NCI-H526 treated with DMSO at 0.1 percent for 48 hours (cell line): ENCODE data around the gene LSR.

Experiments
- DNase-seq: peaks from one replicate; lab custom pipeline; 2025; lab: John Stamatoyannopoulos, UW

Gene LSR

GRCh38 chr19:35302446-35302845 is 53.6 kb downstream of the LSR start:
- no peak for DNase-seq

GRCh38 chr19:35303357-35303915 is 54.6 kb downstream of the LSR start:
- DNase-seq, result no peak

GRCh38 chr19:35304036-35304435 is 55.2 kb downstream of the LSR start:
- no peak for DNase-seq

DNA sequence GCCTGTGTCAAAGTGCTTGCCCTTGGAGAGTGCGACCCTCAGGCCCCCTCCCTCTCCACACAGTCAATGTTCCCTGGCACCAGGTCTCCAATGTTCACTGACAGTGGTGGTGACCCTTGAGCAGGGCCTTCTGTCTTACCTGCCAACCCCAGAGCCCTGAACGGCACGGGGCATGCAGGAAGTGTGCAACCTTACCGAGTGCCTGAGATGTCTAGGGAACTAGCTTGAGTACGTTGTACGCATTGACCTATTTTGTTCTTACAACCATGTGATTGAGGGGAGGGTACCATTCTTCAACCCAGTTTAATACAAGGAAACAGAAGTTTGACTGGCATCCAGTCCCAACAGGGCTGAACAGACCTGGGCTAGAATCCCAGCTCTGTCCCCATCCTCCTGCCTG is 56.4 kb downstream of the LSR start:
- no peak for DNase-seq

- peak; percentile 15 for DNase-seq
Measured at GRCh38 chr19:35306473-35307246, 57.9 kb downstream of the LSR start.

GRCh38 chr19:35307931-35308330 is 59.1 kb downstream of the LSR start:
- DNase-seq, result no peak

GRCh38 chr19:35308910-35309309 is 60.1 kb downstream of the LSR start:
- no peak for DNase-seq

- no peak for DNase-seq
Measured at GRCh38 chr19:35309481-35310279, 60.9 kb downstream of the LSR start.

DNA sequence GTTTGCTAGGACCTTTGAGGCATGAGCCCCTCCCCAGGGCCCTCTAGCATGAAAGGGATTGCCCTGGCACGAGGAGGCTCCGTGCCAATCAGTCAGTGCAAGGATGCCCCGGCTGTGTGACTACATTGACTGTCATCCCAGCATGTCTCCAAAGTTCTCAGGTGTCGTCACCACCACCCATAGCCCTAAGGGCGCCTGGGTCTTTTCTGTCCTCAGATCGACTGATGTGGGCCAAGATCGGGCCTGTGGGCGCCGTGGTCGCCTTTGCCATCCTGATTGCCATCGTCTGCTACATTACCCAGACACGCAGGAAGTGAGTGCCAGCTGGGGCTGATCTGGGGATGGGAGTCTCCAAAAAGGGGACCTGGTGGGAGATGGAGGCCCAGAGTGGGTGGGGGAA is 61.5 kb downstream of the LSR start:
- no peak for DNase-seq

DNA sequence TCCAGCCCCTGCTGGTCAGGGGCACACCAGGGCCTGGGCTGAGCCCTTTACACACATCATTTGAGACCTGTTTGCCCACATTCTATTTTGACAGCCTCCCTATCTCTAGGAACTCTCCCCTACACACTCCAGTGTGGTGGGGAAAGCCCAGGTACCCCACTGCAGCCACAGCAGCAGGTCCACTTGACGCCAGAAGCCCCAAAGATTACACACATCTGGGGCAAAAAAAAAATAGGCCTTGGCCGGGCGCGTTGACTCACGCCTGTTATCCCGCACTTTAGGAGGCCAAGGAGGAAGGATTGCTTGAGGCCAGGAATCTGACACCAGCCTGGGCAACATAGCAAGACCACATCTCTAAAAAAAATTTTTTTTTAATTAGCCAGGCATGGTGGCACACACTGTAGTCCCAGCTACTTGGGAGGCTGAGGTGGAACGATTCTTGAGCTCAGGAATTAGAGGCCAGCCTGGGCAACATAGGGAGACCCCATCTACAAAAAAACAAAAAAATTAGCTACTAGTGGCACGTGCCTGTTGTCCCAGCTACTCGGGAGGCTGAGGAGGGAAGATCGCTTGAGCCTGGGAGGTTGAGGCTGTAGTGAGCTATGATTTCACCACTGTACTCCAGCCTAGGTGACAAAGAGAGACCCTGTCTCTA is 62.1 kb downstream of the LSR start:
- DNase-seq, result no peak

DNA sequence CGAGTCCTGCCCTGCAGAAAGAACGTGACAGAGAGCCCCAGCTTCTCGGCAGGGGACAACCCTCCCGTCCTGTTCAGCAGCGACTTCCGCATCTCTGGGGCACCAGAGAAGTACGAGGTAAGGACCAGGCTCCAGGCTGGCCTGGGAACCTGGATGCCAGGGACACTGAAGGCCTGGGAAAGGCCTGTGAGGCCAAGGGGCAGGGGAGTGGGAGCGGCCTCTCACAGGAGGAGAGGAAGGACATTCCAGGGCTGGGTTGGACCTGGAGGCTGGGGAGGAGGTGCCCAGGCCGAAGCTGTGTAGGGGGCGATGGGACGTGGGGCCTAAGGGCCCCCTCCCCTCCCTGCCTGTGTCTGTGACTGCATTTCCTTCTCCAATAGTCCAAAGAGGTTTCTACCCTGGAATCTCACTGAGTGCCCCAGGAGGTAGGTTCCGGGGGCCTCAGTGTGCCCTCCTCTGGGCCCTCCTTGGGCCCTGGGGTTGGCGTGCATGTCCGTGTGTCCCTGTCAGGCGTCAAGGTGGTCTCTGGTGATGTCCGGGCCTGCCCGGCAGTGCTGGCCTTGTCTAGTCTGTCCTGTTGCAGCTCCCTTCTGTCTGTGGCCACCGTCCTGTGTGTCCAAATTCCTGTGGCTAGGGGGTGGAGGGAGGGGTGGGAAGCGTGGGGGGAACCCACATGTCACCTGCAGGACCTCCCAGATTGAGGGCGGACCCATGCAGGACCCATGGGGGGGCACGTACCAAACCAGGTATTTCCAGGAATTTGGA is 63.3 kb downstream of the LSR start:
- no peak for DNase-seq

- DNase-seq, result no peak
Measured at GRCh38 chr19:35313587-35313986, 64.8 kb downstream of the LSR start.

DNA sequence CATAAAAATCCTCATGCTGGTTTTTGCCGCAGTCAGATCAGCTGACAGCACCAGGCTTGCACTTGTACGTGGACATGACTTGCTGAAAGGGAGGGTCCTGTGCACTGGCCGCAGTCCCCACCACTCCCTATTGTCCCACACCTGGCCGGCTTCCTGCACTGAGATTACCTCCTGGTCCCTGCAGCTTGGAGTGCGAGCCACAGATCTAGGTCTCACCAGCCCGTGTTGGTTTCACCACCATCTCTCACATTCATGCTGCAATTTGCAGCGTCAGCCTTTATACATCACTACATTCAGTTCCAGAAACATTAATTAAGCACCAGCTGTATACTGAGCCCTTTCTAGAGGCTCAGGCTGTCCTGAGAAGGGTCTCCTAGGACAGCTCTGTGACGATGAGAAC is 65.2 kb downstream of the LSR start:
- DNase-seq, result no peak

- DNase-seq, result no peak
Measured at GRCh38 chr19:35314858-35315470, 66.2 kb downstream of the LSR start.

- no peak for DNase-seq
Measured at GRCh38 chr19:35315883-35316282, 67.1 kb downstream of the LSR start.

GRCh38 chr19:35316560-35316959 is 67.8 kb downstream of the LSR start:
- no peak for DNase-seq
